HFFc6 (cell line): ENCODE measurements around the gene C4orf51. TPM values are rescaled to one million over a fixed set of nuclear protein-coding genes. Genes with fewer than 3 reads are reported as not detected.

ENCODE experiments used
- DNase-seq: peaks from one replicate; pipeline ENCODE4 v3.0.0-alpha.2; 2018
- H3K27ac Mint-ChIP-seq: 2 replicates; pipeline ENCODE4 v1.8.0; 2020; ENCODE audit warnings: mild to moderate bottlenecking, mixed read lengths
- H3K27me3 Mint-ChIP-seq: 2 replicates; pipeline ENCODE4 v1.8.0; 2021; ENCODE audit warnings: mild to moderate bottlenecking, moderate library complexity, mixed read lengths; ENCODE audit not compliant: insufficient read depth
- H3K36me3 Mint-ChIP-seq: 2 replicates; pipeline ENCODE4 v1.8.0; 2021; ENCODE audit warnings: low read depth, mixed read lengths
- H3K4me1 Mint-ChIP-seq: 2 replicates; pipeline ENCODE4 v1.8.0; 2020; ENCODE audit warnings: low read depth, mixed read lengths
- H3K4me3 Mint-ChIP-seq: 2 replicates; pipeline ENCODE4 v1.8.0; 2020; ENCODE audit warnings: mild to moderate bottlenecking, moderate library complexity, mixed read lengths
- H3K9me3 Mint-ChIP-seq: 2 replicates; pipeline ENCODE4 v1.8.0; 2020; ENCODE audit warnings: mild to moderate bottlenecking, mixed read lengths
- total RNA-seq, 6 experiments: library from RNA; stranded (reverse); fragmentation: NEBNext Ultra II Directional; extraction: Animal tissue kit (Norgen Biotek cat#: 25700); gene quantifications; 2 replicates in 1 of 6; 3 replicates in 5 of 6; pipeline ENCODE4 v1.2.3, GENCODE V29; 2021
- TF ChIP-seq, protein P1 (sequence below): fragments of 200-600 bp; sonication (generic); IDR thresholded peaks from 2 replicates; pipeline ENCODE4 v1.5.0; 2021; ENCODE audit warnings: antibody characterized with exemption, mild to moderate bottlenecking

C4orf51 gene
- total RNA-seq, 6 experiments from 2014 or later, result not detected

GRCh38 chr4:145781351-145781750, 101.4 kb downstream of the C4orf51 start:
- peaks cover 13% of the 10 kb centered on the region; the same call in 1 of the 2 replicates for H3K9me3 Mint-ChIP-seq
- no peak overlapping the region for H3K4me3 Mint-ChIP-seq
- no peaks in the 10 kb centered on the region for H3K27me3 Mint-ChIP-seq
- TF ChIP-seq, protein P1, sequence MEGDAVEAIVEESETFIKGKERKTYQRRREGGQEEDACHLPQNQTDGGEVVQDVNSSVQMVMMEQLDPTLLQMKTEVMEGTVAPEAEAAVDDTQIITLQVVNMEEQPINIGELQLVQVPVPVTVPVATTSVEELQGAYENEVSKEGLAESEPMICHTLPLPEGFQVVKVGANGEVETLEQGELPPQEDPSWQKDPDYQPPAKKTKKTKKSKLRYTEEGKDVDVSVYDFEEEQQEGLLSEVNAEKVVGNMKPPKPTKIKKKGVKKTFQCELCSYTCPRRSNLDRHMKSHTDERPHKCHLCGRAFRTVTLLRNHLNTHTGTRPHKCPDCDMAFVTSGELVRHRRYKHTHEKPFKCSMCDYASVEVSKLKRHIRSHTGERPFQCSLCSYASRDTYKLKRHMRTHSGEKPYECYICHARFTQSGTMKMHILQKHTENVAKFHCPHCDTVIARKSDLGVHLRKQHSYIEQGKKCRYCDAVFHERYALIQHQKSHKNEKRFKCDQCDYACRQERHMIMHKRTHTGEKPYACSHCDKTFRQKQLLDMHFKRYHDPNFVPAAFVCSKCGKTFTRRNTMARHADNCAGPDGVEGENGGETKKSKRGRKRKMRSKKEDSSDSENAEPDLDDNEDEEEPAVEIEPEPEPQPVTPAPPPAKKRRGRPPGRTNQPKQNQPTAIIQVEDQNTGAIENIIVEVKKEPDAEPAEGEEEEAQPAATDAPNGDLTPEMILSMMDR, result no peak
- peak overlapping the region; percentile 5; the same call in 1 of the 2 replicates for H3K27ac Mint-ChIP-seq
- DNase-seq, result peak; percentile 26
- peaks cover 35% of the 10 kb centered on the region for H3K36me3 Mint-ChIP-seq
- H3K4me1 Mint-ChIP-seq, result peaks cover 53% of the 10 kb centered on the region

Other genes starting within 250 kb of the C4orf51 start
- gene SMAD1, start 198.3 kb upstream of the C4orf51 start, total RNA-seq, result 10 to 100 TPM in 4 of 6 experiments, 1 to 10 TPM in 2; 9.2 to 11.2 (median 10.3) TPM
- gene MMAA, start 60.8 kb upstream of the C4orf51 start, total RNA-seq, result 1 to 10 TPM; 6.5 to 8.6 (median 7.6) TPM